Breast epithelium (tissue), 3 donors: ENCODE results near the gene DYRK3.

Experiments used
- CTCF ChIP-seq, 3 donors: fragments of 450-650 bp; IDR thresholded peaks; one replicate each; pipeline ENCODE4 v1.5.1; 2016 to 2017; ENCODE audit warnings: antibody characterized with exemption in 3 of 3, mild to moderate bottlenecking in 3 of 3, moderate library complexity in 3 of 3
- POLR2A ChIP-seq: fragments of 450-650 bp; IDR thresholded peaks from one replicate; pipeline ENCODE4 v1.6.1; 2016; ENCODE audit warnings: antibody characterized with exemption, mild to moderate bottlenecking, moderate library complexity
- POLR2AphosphoS5 ChIP-seq, 3 donors: sonication (generic); formaldehyde crosslinking; IDR thresholded peaks; one replicate each; pipeline ENCODE4 v1.6.1; 2017; ENCODE audit warnings: antibody characterized with exemption in 3 of 3

GRCh38 chr1:206634365-206635079 is 814 bp upstream of the DYRK3 start:
- TF ChIP-seq POLR2A, result no peak
- TF ChIP-seq CTCF (IDR thresholded peaks at IDR 0.05), result peak; percentile 85 to 90 (median 85)
- peak in 2 of 3 donors; percentile 31 to 60 for TF ChIP-seq POLR2AphosphoS5 (IDR thresholded peaks at IDR 0.05)
